ENCODE measurements around the gene PTPRB. TPM values are rescaled to one million over a fixed set of nuclear protein-coding genes. Genes with fewer than 3 reads are reported as not detected.

Gene PTPRB
- 0.98 and 1.7 TPM in 2 replicates for total RNA-seq (2014; rRNA removed; shearing (Covaris generic))

DNA sequence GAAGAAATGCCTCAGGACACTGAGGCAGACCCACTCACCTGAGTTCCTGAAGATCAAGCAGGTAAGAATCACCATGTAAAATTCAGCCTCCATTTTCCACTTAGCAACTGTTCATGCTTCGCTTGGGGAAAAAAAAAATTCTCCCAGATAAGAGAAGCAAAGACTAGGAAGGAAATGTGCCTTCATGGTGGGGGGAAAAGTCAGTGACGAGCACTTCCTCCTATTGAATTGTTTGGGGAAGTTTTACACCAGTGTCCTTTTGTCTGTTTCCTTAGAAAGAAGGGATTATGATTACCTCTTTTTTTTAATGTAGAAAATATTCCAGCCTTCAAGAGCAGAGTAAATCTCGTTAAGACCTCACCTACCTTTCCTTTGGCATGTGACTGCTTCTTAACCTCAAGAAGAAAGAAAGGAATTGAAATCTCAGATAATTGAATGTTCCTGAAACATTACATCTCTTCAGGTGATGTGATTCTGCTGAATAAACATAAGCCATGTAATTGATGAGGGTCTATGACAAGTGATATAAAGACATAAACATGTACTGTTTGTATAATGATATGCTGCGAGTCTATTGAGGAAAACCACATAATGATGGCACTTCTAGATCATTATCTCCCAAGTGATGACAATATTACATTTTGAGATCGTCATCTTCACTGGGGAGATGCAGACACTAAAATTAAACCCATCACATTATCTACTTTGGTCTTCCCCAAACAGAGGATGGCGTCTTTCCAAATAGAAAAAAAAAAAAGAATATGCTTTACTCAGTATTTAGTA lies at the start of gene PTPRB:
TSS of gene PTPRB (minus strand) at position 127 of the 783 bp plus-strand sequence. CDS start at position 93, 34 bp downstream.

Measured in A375 (cell line).